HG03469 (cell line): ENCODE data around the gene OR2A2.
"Not testable (repeated sequence)": the region's sequence is repeated elsewhere in the genome, so short reads cannot be mapped to it uniquely, and the experiment has no call there.

Experiments
- ATAC-seq: cut with Tn5 transposase; IDR thresholded peaks from one replicate; pipeline ENCODE4 v1.9.1; 2021; ENCODE audit warnings: mild to moderate bottlenecking, moderate library complexity, moderate number of reproducible peaks; ENCODE audit not compliant: unreplicated experiment

OR2A2 gene, protein sequence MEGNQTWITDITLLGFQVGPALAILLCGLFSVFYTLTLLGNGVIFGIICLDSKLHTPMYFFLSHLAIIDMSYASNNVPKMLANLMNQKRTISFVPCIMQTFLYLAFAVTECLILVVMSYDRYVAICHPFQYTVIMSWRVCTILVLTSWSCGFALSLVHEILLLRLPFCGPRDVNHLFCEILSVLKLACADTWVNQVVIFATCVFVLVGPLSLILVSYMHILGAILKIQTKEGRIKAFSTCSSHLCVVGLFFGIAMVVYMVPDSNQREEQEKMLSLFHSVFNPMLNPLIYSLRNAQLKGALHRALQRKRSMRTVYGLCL

DNA sequence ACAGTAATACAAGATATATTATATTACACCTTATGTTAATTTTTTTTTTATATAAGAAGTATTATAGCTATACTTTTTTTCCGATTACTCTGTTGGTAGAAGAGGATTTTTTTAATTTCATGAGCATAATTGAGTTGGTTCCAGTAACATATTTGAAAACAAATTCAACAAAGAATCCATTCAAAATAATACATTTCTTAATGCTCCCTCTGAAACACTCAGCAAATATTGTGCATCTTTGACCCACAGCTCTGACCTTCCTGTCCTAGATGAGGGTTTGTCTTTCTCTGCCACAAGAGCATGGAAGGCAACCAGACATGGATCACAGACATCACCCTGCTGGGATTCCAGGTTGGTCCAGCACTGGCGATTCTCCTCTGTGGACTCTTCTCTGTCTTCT lies at the start of gene OR2A2:
Gene OR2A2, plus strand, starts transcription at position 301 of the 400 bp plus-strand sequence. Its CDS starts 0 bp downstream, at position 301.
- no peak for ATAC-seq

DNA sequence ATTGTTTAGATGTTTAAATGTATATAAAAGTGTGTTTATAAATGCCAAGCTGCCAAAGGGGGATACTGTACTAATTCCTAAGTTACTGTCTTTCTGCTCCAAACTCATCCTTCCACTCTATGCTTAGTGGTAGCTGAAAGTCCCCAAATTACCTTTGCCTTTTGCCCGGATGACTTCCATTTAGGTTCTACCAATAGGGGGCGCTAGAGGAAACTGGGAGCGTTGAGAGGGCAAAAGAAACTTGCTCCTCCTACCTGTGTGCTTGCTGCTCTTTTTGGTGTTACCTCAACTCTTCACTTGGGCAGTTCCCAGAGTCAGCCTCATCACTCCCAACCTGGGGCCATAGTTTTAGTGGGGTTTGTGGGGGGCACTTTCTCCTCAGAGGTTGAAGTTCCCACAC lies 45.7 kb upstream of the OR2A2 start:
- no peak for ATAC-seq

DNA sequence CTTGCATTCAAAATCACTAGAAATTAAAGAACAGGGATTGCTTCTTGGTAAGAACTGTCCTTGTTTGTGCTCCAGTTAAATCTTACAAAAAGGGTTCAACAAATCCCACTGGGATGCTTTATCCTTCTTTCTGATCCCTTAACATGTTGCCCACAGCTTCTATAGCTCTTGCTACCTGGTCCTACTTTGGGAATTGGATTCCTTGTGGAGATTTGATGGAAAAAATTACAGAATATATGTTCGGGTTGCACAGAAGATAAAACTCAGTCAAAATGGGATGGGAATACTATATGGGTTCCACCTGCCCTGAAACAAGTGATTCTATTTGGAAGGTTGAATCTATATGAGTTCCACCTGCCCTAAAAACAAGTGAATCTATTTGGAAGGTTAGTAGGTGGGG lies 39.9 kb upstream of the OR2A2 start, which contains the start of gene OR2A25:
Gene OR2A25, plus strand, starts transcription at position 301 of the 400 bp plus-strand sequence. CDS start 4,409 bp downstream, outside the sequence.
- no peak for ATAC-seq

DNA sequence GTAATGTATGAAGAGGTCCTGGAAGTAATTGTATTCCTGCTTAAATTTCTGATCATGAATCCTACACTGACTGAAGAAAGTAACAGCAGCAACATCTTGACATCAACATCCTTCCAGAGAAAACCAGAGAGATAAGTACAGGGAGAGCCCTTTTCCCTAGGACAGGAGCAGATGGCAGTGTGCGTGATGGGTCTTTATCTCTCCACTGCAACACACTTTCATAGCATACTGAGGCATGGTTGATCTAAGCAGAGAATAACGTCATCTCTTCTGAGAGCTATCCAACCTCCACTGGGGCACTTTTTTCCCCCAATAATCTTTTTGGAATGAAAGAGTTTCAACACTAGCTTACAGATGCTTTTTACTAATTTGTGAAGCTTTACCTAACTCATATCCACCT lies 39.4 kb upstream of the OR2A2 start:
- ATAC-seq: no peak

DNA sequence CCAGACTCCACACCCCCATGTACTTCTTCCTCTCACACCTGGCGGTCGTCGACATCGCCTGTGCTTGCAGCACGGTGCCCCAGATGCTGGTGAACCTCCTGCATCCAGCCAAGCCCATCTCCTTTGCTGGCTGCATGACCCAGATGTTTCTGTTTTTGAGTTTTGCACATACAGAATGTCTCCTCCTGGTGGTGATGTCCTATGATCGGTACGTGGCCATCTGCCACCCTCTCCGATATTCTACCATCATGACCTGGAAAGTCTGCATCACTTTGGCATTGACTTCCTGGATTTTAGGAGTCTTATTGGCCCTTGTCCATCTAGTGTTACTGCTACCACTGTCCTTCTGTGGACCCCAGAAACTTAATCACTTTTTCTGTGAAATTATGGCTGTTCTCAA lies 35.0 kb upstream of the OR2A2 start:
- ATAC-seq: no peak

DNA sequence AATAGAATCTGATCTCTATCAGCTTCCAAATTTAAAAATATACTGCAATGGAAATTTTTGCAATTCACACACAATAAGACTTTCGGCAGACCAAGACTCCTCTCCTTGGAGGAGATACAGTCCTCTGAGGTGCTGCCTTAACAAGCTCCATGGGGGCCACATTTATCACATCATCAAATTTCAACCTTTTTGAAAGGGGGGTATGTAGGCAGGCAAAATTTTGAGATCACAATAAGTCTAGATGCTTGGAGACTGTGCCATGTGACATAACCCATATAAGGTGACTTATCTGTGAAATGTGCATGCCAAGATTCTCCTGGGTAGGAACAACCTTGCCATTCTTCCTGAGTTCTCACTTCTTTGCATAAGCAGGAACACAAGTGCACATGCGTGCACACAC lies 23.4 kb upstream of the OR2A2 start, which contains the start of gene OR2A12:
Gene OR2A12, plus strand, starts transcription at position 301 of the 400 bp plus-strand sequence. CDS start 8,830 bp downstream, outside the sequence.
- no peak for ATAC-seq

DNA sequence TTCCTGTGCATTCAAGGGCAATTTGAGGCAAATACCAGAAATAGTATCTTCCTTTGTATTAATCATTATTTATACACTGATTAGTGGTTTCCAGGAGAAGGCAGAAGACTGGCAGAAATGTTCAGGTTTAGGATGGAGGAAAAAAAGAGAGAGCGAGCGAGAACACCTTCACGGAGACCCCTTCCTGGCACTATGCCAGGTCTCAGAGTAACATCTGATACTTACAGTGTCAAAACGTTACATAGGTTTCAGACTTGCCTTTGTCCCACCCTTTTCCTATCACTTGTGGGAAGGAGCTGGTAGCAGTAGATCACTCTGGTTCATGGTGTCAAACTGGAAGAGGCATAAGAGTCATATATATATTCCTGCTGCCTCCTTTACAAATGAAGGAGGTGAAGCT lies 22.7 kb upstream of the OR2A2 start:
- no peak for ATAC-seq

DNA sequence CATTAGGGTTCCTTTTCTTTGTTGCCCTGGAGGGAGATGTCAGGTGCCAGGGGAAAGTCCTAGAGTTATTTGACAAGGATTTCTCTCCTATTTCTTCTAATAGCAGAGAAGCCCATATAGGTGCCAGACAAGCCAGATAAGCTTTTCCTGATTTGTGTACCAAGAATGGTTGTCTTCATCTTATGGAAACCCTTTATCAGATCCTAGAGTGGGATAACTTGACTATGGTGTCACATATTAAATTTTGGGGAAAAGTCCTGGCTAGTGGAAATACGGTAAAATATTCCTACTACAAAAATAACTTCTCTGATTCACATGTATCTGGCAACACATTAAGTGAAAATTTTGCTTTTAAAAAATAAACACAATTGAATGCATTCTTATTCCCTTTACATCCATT lies 22.2 kb upstream of the OR2A2 start:
- no peak for ATAC-seq

DNA sequence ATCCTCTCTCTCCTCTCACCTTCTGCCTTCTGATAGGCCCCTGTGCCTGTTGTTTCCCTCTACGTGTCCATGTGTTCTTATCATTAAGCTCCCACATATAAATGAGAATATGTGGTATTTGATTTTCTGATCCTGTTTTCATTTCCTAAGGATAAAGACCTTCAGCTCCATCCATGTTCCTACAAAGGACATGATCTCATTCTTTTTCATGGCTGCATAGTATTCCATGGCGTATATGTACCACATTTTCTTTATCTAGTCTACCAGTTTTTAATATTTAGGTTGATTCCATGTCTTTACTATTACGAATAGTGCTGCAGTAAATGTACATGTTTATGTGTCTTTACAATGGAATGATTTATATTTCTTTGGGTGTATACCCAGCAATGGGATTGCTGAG lies 18.7 kb upstream of the OR2A2 start:
- no peak for ATAC-seq

DNA sequence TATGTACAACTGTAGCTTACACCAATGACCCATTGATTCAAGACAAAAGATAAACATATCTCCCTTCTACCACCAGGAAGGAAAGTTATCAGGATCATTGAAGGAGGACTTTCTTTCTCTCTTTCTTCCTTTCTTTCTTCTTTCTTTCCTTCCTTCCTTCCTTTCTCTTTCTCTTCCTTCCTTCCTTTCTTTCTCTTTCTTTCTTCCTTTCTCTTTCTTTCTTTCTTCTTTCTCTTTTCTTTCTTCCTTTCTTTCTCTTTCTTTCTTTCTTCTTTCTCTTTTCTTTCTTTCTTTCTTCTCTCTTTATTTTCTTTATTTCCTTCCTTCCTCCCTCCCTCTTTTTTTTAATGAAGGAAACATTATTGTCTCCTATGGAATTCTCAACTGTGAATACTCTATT lies 10.6 kb upstream of the OR2A2 start:
- no peak for ATAC-seq

DNA sequence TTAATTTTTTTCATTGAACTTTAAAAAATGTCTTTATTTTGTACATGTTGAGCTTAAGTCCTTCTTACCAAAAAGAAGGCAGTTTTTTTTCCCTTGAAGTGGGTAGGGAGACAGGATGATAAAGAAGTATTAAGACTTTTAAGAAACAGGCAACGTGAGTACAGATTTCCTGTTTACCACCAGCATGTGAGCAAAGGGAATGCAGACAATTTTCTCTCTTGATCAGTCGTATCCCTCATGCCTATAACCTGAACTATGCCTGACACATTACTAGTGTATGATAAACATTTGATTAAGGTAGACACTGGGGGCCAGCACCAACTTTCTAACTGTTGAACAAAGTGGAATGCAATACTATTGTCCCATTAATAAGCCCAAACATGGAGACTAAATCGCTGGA lies 8.8 kb upstream of the OR2A2 start:
- no peak for ATAC-seq

DNA sequence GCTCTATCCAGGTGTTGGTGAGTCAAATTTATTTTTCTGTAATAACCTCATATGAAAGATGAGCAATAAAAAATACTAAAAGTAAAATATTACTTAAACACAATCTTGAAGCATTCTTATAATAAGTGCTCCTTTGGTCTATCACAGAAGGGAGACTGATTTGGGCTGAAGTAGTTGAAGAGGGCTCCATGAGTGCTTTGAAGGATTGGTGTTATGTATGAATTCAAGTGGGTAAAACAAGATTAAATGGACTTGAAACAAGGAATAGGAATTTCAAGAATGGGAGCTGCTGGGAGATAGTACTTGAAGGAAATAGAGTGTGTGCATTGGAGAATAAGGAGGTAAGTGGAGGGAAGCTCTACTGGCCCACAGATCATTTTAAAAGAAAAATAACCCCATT lies 7.3 kb upstream of the OR2A2 start:
- no peak for ATAC-seq

DNA sequence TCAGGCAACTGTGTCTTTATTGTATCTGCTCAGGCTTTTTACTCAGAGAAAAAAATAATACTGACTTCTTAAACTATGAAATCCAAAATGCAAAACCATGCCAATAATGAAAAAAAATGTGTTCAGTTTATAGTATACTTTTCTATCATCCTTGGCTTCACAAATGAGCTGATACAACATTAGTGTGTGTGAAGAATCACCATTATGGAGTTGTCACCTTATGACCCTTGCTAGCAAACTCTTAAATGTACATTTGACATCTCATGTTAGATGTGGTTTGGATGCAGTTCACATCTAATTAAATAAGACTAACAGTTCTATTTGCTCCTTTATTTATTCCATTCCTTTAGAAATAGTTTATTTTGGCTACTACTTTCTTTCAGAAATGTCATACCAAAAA lies 4.2 kb upstream of the OR2A2 start:
- no peak for ATAC-seq

DNA sequence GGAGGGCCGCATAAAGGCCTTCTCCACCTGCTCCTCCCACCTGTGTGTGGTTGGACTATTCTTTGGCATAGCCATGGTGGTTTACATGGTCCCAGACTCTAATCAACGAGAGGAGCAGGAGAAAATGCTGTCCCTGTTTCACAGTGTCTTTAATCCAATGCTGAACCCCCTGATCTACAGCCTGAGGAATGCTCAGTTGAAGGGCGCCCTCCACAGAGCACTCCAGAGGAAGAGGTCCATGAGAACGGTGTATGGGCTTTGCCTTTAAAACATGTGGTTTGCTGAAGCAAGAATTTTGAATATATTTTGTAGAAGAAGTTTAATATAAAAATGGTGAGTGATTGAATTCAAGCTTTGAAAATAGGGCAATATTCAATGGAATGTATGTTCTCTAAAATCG lies 889 bp downstream of the OR2A2 start:
- no peak for ATAC-seq

DNA sequence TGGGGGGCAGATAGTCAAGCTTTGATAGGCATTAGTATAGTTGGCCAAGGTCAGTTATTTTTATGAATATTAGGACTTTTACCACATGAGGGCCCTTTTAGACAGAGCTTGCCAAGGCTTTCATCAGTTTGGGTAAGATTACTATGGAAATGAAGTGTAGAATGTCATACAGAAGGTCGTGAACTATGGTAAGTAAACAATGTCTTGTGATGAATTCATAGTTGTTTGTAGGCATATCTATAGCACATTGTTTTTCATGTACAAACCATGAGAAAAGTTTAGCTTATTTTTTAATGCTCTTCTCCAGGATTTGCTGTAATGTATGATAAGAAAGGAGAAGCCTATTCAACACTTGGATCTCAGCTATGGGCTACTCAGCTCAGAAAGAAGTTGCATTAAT lies 4.3 kb downstream of the OR2A2 start:
- no peak for ATAC-seq

DNA sequence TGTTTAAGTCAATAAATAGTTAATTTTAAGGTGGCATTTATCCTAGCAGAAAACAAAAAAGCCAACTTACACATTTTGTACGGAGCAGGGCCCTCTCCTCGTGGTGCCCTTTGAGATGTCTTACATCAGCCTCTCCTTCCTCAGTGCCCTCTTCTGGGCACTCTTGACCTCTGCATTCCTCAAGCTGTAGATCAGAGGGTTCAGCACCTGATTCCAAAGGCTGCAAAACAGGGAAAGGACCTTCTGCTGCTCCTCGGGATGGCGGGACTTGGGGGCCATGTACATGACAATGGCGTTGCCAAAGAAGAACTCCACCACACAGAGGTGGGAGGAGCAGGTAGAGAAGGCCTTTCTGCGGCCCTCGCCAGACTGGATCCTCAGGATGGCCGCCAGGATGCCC lies 9.0 kb downstream of the OR2A2 start:
- no peak for ATAC-seq

DNA sequence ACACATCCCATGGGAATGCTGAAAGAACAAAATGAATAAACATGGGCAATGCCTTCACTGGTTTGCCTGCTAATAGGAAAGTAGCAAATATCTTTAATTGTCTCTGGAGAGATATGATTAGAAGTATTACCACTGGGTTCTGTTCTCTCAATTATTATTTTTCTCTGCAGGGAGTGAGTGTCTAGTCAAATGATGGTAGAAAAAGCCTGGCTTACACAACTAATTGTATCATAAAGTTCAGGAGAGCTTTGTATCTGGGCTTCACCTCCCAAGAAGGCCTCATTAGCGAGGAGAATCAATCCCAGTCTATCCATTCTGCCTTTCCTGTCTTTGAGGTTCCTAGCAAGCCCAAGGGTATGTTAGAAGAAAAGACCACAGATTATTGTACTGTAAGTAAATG lies 13.5 kb downstream of the OR2A2 start, which contains the start of gene OR2A14:
Gene OR2A14, plus strand, starts transcription at position 301 of the 400 bp plus-strand sequence. CDS start 5,937 bp downstream, outside the sequence.
- no peak for ATAC-seq

DNA sequence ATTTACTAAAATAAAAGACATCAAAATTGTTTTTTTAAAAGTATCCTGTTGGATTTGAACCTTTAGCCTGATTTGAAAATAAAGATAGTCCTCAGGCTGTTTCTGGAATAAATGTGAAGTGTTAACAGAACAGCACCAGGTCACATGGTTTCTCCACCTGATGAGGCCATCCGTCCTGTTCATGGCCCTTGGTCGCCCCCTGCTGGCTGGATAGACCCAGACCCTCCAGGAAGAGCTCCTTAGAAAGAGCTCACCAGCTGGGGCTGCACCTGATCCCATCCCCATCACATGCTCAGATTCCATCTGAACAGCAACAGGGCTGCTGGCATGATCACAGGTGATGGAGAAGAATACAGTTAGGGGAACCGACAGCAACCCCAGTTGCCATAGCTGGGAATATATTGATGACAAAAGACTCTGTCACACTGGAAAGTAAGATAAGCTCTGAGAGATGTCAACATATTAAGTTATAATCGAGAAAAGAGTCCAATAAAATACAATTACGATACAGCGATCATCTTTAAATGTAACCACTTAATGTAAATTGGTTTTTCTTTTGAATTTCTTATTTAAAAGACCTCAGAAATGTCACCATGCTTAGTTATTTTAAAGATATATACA lies 18.4 kb downstream of the OR2A2 start:
- ATAC-seq: peak; percentile 98

DNA sequence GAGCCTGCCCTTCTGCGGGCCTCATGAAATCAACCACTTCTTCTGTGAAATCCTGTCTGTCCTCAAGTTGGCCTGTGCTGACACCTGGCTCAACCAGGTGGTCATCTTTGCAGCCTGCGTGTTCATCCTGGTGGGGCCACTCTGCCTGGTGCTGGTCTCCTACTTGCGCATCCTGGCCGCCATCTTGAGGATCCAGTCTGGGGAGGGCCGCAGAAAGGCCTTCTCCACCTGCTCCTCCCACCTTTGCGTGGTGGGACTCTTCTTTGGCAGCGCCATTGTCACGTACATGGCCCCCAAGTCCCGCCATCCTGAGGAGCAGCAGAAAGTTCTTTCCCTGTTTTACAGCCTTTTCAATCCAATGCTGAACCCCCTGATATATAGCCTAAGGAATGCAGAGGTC lies 20.2 kb downstream of the OR2A2 start:
- ATAC-seq: not testable (repeated sequence)

DNA sequence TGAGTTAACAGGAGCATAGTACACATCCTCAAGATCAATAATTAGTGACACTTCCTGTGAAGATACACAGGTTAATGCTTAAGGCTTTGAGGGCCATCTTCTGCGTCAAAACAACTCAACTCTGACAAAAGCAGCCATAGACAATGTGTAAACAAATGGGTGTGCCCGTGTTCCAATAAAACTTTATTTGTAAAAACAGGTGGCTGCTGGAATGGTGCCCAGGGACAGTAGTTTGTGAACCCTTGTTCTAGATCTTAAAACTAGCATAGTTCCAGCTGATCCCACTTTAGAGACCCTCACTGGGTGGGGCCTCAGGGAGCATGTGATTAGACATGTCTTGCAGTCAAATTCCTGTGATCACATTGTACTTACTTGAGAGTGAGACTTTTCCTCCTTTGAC lies 21.3 kb downstream of the OR2A2 start:
- no peak for ATAC-seq

DNA sequence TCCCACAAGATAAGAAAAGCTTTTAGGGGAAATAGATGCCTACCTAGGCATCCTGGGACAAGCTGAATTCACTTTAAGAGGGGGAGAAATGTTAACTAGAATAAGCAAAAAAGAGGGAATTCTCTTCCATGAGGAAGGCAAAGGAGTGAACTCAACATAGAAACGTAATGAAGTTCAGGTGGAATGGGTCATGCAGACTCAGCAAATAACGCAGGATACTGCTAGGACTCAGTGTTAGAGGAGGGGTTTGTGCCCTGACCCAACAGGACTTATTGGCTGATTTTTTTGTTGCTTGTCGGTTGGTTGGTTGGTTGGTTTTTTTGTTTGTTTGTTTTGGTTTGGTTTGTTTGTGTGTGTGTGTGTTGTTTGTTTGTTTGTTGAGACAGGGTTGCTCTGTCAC lies 22.9 kb downstream of the OR2A2 start:
- no peak for ATAC-seq

DNA sequence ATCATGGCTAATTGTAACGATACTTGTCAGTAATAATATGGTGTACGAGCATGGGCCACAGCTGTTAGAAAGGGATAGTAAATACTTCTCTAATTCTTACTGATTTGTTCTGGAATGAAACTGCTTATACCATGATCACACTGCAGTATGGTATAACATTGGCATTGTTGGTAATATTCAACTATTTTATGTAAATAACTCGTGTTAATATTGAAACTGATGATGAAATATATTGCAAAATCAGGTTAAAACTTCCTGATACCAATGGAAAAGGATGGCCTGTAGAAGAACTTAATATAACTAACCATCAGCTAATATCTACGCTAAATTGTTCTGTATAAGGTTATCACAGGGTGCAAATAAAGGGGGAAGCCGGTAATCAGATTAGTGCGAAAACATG lies 23.9 kb downstream of the OR2A2 start:
- ATAC-seq: no peak
